Suprapubic skin (tissue), 4 donors: Measurements from ENCODE around the gene CPTP.

Source experiments
- CTCF ChIP-seq, 2 donors: fragments of 200-600 bp in 1 of 2; fragments of 450-650 bp in 1 of 2; sonication (generic) in 1 of 2; IDR thresholded peaks; one replicate each; pipeline ENCODE4 v1.5.1; 2016 to 2019; ENCODE audit warnings: antibody characterized with exemption in 2 of 2, mild to moderate bottlenecking in 1 of 2, moderate library complexity in 1 of 2
- POLR2A ChIP-seq, 2 donors: fragments of 450-650 bp; IDR thresholded peaks; one replicate each; pipeline ENCODE4 v1.6.1; 2017; ENCODE audit warnings: antibody characterized with exemption in 2 of 2, mild to moderate bottlenecking in 2 of 2, moderate library complexity in 2 of 2
- POLR2AphosphoS5 ChIP-seq, 3 donors: sonication (generic); formaldehyde crosslinking; IDR thresholded peaks; one replicate each; pipeline ENCODE4 v1.6.1; 2017; ENCODE audit warnings: antibody characterized with exemption in 3 of 3

GRCh38 chr1:1287288-1288110 is 37.1 kb upstream of the CPTP start:
- TF ChIP-seq POLR2A (IDR thresholded peaks at IDR 0.05) (no peak), CTCF (IDR thresholded peaks at IDR 0.05) (no peak), POLR2AphosphoS5 (IDR thresholded peaks at IDR 0.05) (no peak)
